Esophagus squamous epithelium (tissue), 5 donors: ENCODE measurements around the gene RNASE1. TPM values are rescaled to one million over a fixed set of nuclear protein-coding genes. Genes with fewer than 3 reads are reported as not detected.
"Not testable (repeated sequence)": the region's sequence is repeated elsewhere in the genome, so short reads cannot be mapped to it uniquely, and the experiment has no call there.

Source experiments
- DNase-seq: peaks from one replicate; lab custom pipeline; 2025; lab: John Stamatoyannopoulos, UW
- H3K27ac ChIP-seq, 4 donors: fragments of 200-600 bp; sonication (generic); one replicate each; pipeline ENCODE4 v1.5.1; 2016 to 2019; ENCODE audit warnings: mild to moderate bottlenecking in 1 of 4
- H3K27me3 ChIP-seq, 4 donors: fragments of 200-600 bp; sonication (generic); 1 replicate in 3 of 4; 2 replicates in 1 of 4; pipeline versions ENCODE4 v1.5.1 to v1.6.0; 2017 to 2021; ENCODE audit warnings: antibody characterized with exemption in 1 of 4
- H3K36me3 ChIP-seq, 3 donors: fragments of 200-600 bp; sonication (generic); one replicate each; pipeline ENCODE4 v1.5.1; 2016 to 2019
- H3K4me1 ChIP-seq, 3 donors: fragments of 200-600 bp; sonication (generic); one replicate each; pipeline ENCODE4 v1.5.1; 2017 to 2019
- H3K4me3 ChIP-seq, 4 donors: fragments of 200-600 bp; sonication (generic); 1 replicate in 3 of 4; 2 replicates in 1 of 4; pipeline ENCODE4 v1.5.1; 2016 to 2019; ENCODE audit warnings: mild to moderate bottlenecking in 2 of 4, moderate library complexity in 1 of 4
- H3K9me3 ChIP-seq, 3 donors: fragments of 200-600 bp; sonication (generic); one replicate each; pipeline ENCODE4 v1.5.1; 2016 to 2019
- CTCF ChIP-seq, 6 experiments: fragments of 450-650 bp in 4 of 6; fragments of 200-600 bp in 2 of 6; sonication (generic) in 2 of 6; IDR thresholded peaks; one replicate each; pipeline ENCODE4 v1.5.1; 2016 to 2019; ENCODE audit warnings: antibody characterized with exemption in 6 of 6, mild to moderate bottlenecking in 4 of 6, moderate library complexity in 4 of 6
- POLR2A ChIP-seq, 4 donors: fragments of 450-650 bp; IDR thresholded peaks; one replicate each; pipeline ENCODE4 v1.6.1; 2017; ENCODE audit warnings: antibody characterized with exemption in 4 of 4, mild to moderate bottlenecking in 4 of 4, moderate library complexity in 3 of 4
- WGBS, 2 donors: methylation state at CpG; one replicate each; pipeline ENCODE4 v1.1.5; 2018; 5-methylcytosine and 5-hydroxymethylcytosine counted together
- intact Hi-C: fragments of 100-400 bp; cut with DNase I; formaldehyde crosslinking; loops from one replicate; pipeline ENCODE4 v1.15.0; 2022
- total RNA-seq, 4 donors: library from RNA; depleted of rRNA; stranded (reverse); fragments of >200 nt; gene quantifications; one replicate each; pipeline ENCODE4 v1.1.0, GENCODE V29; 2016
- donor health status: DM: yes; HTN: yes; CAD: no.

The RNASE1 gene
- total RNA-seq, 4 donors from 2014 or later = 12.0 to 297 (median 61.0) TPM

- WGBS, 2 donors = 55 to 60% methylated on average over 3 of the region's 3 CpGs
- Histone ChIP-seq H3K27ac (no peak overlapping the region), H3K4me3 (no peak overlapping the region), H3K9me3 (no peaks in the 10 kb centered on the region), H3K27me3 (no peaks in the 10 kb centered on the region), H3K4me1 (no peaks in the 10 kb centered on the region), H3K36me3 (no peaks in the 10 kb centered on the region)
- DNase-seq = no peak
- TF ChIP-seq CTCF (IDR thresholded peaks at IDR 0.05) (no peak), POLR2A (IDR thresholded peaks at IDR 0.05) (no peak)
- intact Hi-C loops = no loop called here
Measured at GRCh38 chr14:20837831-20838230, 35.2 kb upstream of the RNASE1 start.

GRCh38 chr14:20836668-20837338 is 34.2 kb upstream of the RNASE1 start:
- DNase-seq = no peak
- Histone ChIP-seq H3K9me3 (no peaks in the 10 kb centered on the region), H3K4me3 (no peak overlapping the region), H3K27ac (no peak overlapping the region), H3K27me3 (no peaks in the 10 kb centered on the region), H3K36me3 (no peaks in the 10 kb centered on the region), H3K4me1 (no peaks in the 10 kb centered on the region)
- TF ChIP-seq POLR2A (IDR thresholded peaks at IDR 0.05) = no peak
- TF ChIP-seq CTCF (IDR thresholded peaks at IDR 0.05) = peak in 3 of 6 experiments; percentile 21 to 44 (median 22)
- intact Hi-C loops = no loop called here
- WGBS, 2 donors = 34 to 45% methylated on average over 5 of the region's 5 CpGs

- Histone ChIP-seq H3K36me3 (no peaks in the 10 kb centered on the region), H3K9me3 (no peaks in the 10 kb centered on the region), H3K4me1 (no peaks in the 10 kb centered on the region), H3K27ac (no peak overlapping the region), H3K4me3 (no peak overlapping the region), H3K27me3 (no peaks in the 10 kb centered on the region)
- 74 to 83% methylated on average over 2 of the region's 2 CpGs for WGBS, 2 donors
- intact Hi-C loops = no loop called here
- TF ChIP-seq POLR2A (IDR thresholded peaks at IDR 0.05) = no peak
- no peak for TF ChIP-seq CTCF (IDR thresholded peaks at IDR 0.05)
- no peak for DNase-seq
Measured at GRCh38 chr14:20834899-20835298, 32.3 kb upstream of the RNASE1 start.

- Histone ChIP-seq H3K4me3 (no peak overlapping the region), H3K27ac (no peak overlapping the region), H3K27me3 (no peaks in the 10 kb centered on the region), H3K9me3 (peaks cover 0 to 18% (median 10%) of the 10 kb centered on the region in 3 donors), H3K4me1 (peaks cover 0 to 5% (median 0%) of the 10 kb centered on the region in 3 donors), H3K36me3 (no peaks in the 10 kb centered on the region)
- 87 to 94% methylated on average over 10 of the region's 12 CpGs for WGBS, 2 donors
- intact Hi-C loops = no loop called here
- TF ChIP-seq POLR2A (IDR thresholded peaks at IDR 0.05) = no peak
- no peak for TF ChIP-seq CTCF (IDR thresholded peaks at IDR 0.05)
- DNase-seq = no peak
Measured at GRCh38 chr14:20830831-20831230, 28.2 kb upstream of the RNASE1 start.

GRCh38 chr14:20828024-20828694 is 25.5 kb upstream of the RNASE1 start:
- H3K36me3 ChIP-seq, H3K4me1 ChIP-seq, H3K4me3 ChIP-seq, intact Hi-C loops, H3K27ac ChIP-seq, H3K27me3 ChIP-seq, DNase-seq: not testable (repeated sequence)
- 81 to 96% methylated on average over 6 to 11 of the region's 11 CpGs for WGBS, 2 donors
- H3K9me3 ChIP-seq = peaks cover 0 to 18% (median 10%) of the 10 kb centered on the region in 3 donors
